ENCODE measurements around the gene PRKCZ.

PRKCZ gene

GRCh38 chr1:2103901-2104590 lies 53.8 kb downstream of the PRKCZ start:
- Histone ChIP-seq H3K36me3 (ENCODE audit: control insufficient read depth, insufficient read depth, low read length) (no peaks in the 10 kb centered on the region), H3K4me1 (ENCODE audit: control insufficient read depth, insufficient read depth, low read length, poor library complexity, severe bottlenecking) (no peaks in the 10 kb centered on the region), H3K27ac (ENCODE audit: low read depth, low read length, severe bottlenecking) (no peak overlapping the region), H3K9me3 (ENCODE audit: control insufficient read depth, low read length) (no peaks in the 10 kb centered on the region), H3K4me3 (ENCODE audit: extremely low read depth, insufficient read depth, low read length, poor library complexity, severe bottlenecking) (no peak overlapping the region)
- WGBS, 2 experiments (ENCODE audit: insufficient coverage in 2 of 2) = 84 to 85% methylated on average over 15 to 20 of the region's 22 CpGs

GRCh38 chr1:2104621-2105427 lies 54.6 kb downstream of the PRKCZ start:
- H3K4me3 ChIP-seq (ENCODE audit: extremely low read depth, insufficient read depth, low read length, poor library complexity, severe bottlenecking) = no peak overlapping the region
- no peaks in the 10 kb centered on the region for H3K4me1 ChIP-seq (ENCODE audit: control insufficient read depth, insufficient read depth, low read length, poor library complexity, severe bottlenecking)
- H3K9me3 ChIP-seq (ENCODE audit: control insufficient read depth, low read length) = no peaks in the 10 kb centered on the region
- H3K27ac ChIP-seq (ENCODE audit: low read depth, low read length, severe bottlenecking) = no peak overlapping the region
- 71 to 89% methylated on average over 16 to 28 of the region's 32 CpGs for WGBS, 2 experiments (ENCODE audit: insufficient coverage in 2 of 2)
- H3K36me3 ChIP-seq (ENCODE audit: control insufficient read depth, insufficient read depth, low read length) = no peaks in the 10 kb centered on the region

- Histone ChIP-seq H3K4me1 (ENCODE audit: control insufficient read depth, insufficient read depth, low read length, poor library complexity, severe bottlenecking) (no peaks in the 10 kb centered on the region), H3K9me3 (ENCODE audit: control insufficient read depth, low read length) (no peaks in the 10 kb centered on the region), H3K27ac (ENCODE audit: low read depth, low read length, severe bottlenecking) (no peak overlapping the region), H3K36me3 (ENCODE audit: control insufficient read depth, insufficient read depth, low read length) (no peaks in the 10 kb centered on the region), H3K4me3 (ENCODE audit: extremely low read depth, insufficient read depth, low read length, poor library complexity, severe bottlenecking) (no peak overlapping the region)
- 96 to 97% methylated on average over 12 to 14 of the region's 19 CpGs for WGBS, 2 experiments (ENCODE audit: insufficient coverage in 2 of 2)
Observed at GRCh38 chr1:2105781-2106524, 55.7 kb downstream of the PRKCZ start.

- no peaks in the 10 kb centered on the region for H3K4me1 ChIP-seq (ENCODE audit: control insufficient read depth, insufficient read depth, low read length, poor library complexity, severe bottlenecking)
- no peak overlapping the region for H3K4me3 ChIP-seq (ENCODE audit: extremely low read depth, insufficient read depth, low read length, poor library complexity, severe bottlenecking)
- WGBS, 2 experiments (ENCODE audit: insufficient coverage in 2 of 2) = 86 to 88% methylated on average over 37 of the region's 37 CpGs
- no peak overlapping the region for H3K27ac ChIP-seq (ENCODE audit: low read depth, low read length, severe bottlenecking)
- H3K9me3 ChIP-seq (ENCODE audit: control insufficient read depth, low read length) = no peaks in the 10 kb centered on the region
- no peaks in the 10 kb centered on the region for H3K36me3 ChIP-seq (ENCODE audit: control insufficient read depth, insufficient read depth, low read length)
Observed at GRCh38 chr1:2106659-2107405, 56.6 kb downstream of the PRKCZ start.

- no peaks in the 10 kb centered on the region for H3K9me3 ChIP-seq (ENCODE audit: control insufficient read depth, low read length)
- no peak overlapping the region for H3K27ac ChIP-seq (ENCODE audit: low read depth, low read length, severe bottlenecking)
- 93 to 98% methylated on average over 15 to 21 of the region's 23 CpGs for WGBS, 2 experiments (ENCODE audit: insufficient coverage in 2 of 2)
Observed at GRCh38 chr1:2107586-2108212, 57.5 kb downstream of the PRKCZ start.

GRCh38 chr1:2108213-2108876 lies 58.1 kb downstream of the PRKCZ start:
- Histone ChIP-seq H3K36me3 (ENCODE audit: control insufficient read depth, insufficient read depth, low read length) (no peaks in the 10 kb centered on the region), H3K4me3 (ENCODE audit: extremely low read depth, insufficient read depth, low read length, poor library complexity, severe bottlenecking) (no peak overlapping the region), H3K9me3 (ENCODE audit: control insufficient read depth, low read length) (no peaks in the 10 kb centered on the region), H3K4me1 (ENCODE audit: control insufficient read depth, insufficient read depth, low read length, poor library complexity, severe bottlenecking) (no peaks in the 10 kb centered on the region), H3K27ac (ENCODE audit: low read depth, low read length, severe bottlenecking) (no peak overlapping the region)
- WGBS, 2 experiments (ENCODE audit: insufficient coverage in 2 of 2) = 74 to 78% methylated on average over 30 to 32 of the region's 33 CpGs

More at GRCh38 chr1:2107586-2108212, 57.5 kb downstream of the PRKCZ start:
- Histone ChIP-seq H3K4me1 (ENCODE audit: control insufficient read depth, insufficient read depth, low read length, poor library complexity, severe bottlenecking) (no peaks in the 10 kb centered on the region), H3K36me3 (ENCODE audit: control insufficient read depth, insufficient read depth, low read length) (no peaks in the 10 kb centered on the region), H3K4me3 (ENCODE audit: extremely low read depth, insufficient read depth, low read length, poor library complexity, severe bottlenecking) (no peak overlapping the region)

- Histone ChIP-seq H3K9me3 (ENCODE audit: control insufficient read depth, low read length) (no peaks in the 10 kb centered on the region), H3K4me1 (ENCODE audit: control insufficient read depth, insufficient read depth, low read length, poor library complexity, severe bottlenecking) (no peaks in the 10 kb centered on the region), H3K36me3 (ENCODE audit: control insufficient read depth, insufficient read depth, low read length) (no peaks in the 10 kb centered on the region), H3K27ac (ENCODE audit: low read depth, low read length, severe bottlenecking) (no peak overlapping the region), H3K4me3 (ENCODE audit: extremely low read depth, insufficient read depth, low read length, poor library complexity, severe bottlenecking) (no peak overlapping the region)
- 80 to 82% methylated on average over 23 to 28 of the region's 28 CpGs for WGBS, 2 experiments (ENCODE audit: insufficient coverage in 2 of 2)
Observed at GRCh38 chr1:2108877-2109580, 58.8 kb downstream of the PRKCZ start.

- WGBS, 2 experiments (ENCODE audit: insufficient coverage in 2 of 2) = 88 to 92% methylated on average over 22 to 23 of the region's 24 CpGs
- Histone ChIP-seq H3K27ac (ENCODE audit: low read depth, low read length, severe bottlenecking) (no peak overlapping the region), H3K4me3 (ENCODE audit: extremely low read depth, insufficient read depth, low read length, poor library complexity, severe bottlenecking) (no peak overlapping the region), H3K36me3 (ENCODE audit: control insufficient read depth, insufficient read depth, low read length) (no peaks in the 10 kb centered on the region), H3K9me3 (ENCODE audit: control insufficient read depth, low read length) (no peaks in the 10 kb centered on the region), H3K4me1 (ENCODE audit: control insufficient read depth, insufficient read depth, low read length, poor library complexity, severe bottlenecking) (no peaks in the 10 kb centered on the region)
Observed at GRCh38 chr1:2109581-2110021, 59.4 kb downstream of the PRKCZ start.

- no peak overlapping the region for H3K27ac ChIP-seq (ENCODE audit: low read depth, low read length, severe bottlenecking)
- H3K4me3 ChIP-seq (ENCODE audit: extremely low read depth, insufficient read depth, low read length, poor library complexity, severe bottlenecking) = no peak overlapping the region
- H3K9me3 ChIP-seq (ENCODE audit: control insufficient read depth, low read length) = no peaks in the 10 kb centered on the region
- WGBS, 2 experiments (ENCODE audit: insufficient coverage in 2 of 2) = 93 to 97% methylated on average over 12 to 16 of the region's 18 CpGs
- H3K4me1 ChIP-seq (ENCODE audit: control insufficient read depth, insufficient read depth, low read length, poor library complexity, severe bottlenecking) = peaks cover under 1% of the 10 kb centered on the region
- no peaks in the 10 kb centered on the region for H3K36me3 ChIP-seq (ENCODE audit: control insufficient read depth, insufficient read depth, low read length)
Observed at GRCh38 chr1:2110191-2110737, 60.1 kb downstream of the PRKCZ start.
